Activated naive CD8-positive, alpha-beta T cell treated with anti-CD3 and anti-CD28 coated beads, Interleukin-2, amount 50 U/mL, for 24 hours (primary cell): ENCODE results near the gene TPRG1L.
"Not testable (repeated sequence)": the region's sequence is repeated elsewhere in the genome, so short reads cannot be mapped to it uniquely, and the experiment has no call there.

Experiments
- ATAC-seq: fragments of 150-1000 bp; cut with Tn5 transposase; one replicate; pipeline ENCODE4 v1.10.0; 2021
- DNase-seq: peaks from one replicate; pipeline ENCODE4 v3.0.0; 2021
- H3K27ac Mint-ChIP-seq: one replicate; pipeline ENCODE4 v1.8.0; 2021; ENCODE audit warnings: mild to moderate bottlenecking, mixed read lengths
- H3K27me3 Mint-ChIP-seq: one replicate; pipeline ENCODE4 v1.8.0; 2021; ENCODE audit warnings: mixed read lengths
- H3K36me3 Mint-ChIP-seq: one replicate; pipeline ENCODE4 v1.8.0; 2021; ENCODE audit warnings: low read depth, mixed read lengths
- H3K4me1 Mint-ChIP-seq: one replicate; pipeline ENCODE4 v1.8.0; 2021; ENCODE audit warnings: mixed read lengths
- H3K4me3 Mint-ChIP-seq: one replicate; pipeline ENCODE4 v1.8.0; 2021; ENCODE audit warnings: mild to moderate bottlenecking, moderate library complexity, mixed read lengths
- H3K9me3 Mint-ChIP-seq: one replicate; pipeline ENCODE4 v1.8.0; 2021; ENCODE audit warnings: mixed read lengths

The TPRG1L gene

GRCh38 chr1:3610527-3611169, 14.2 kb upstream of the TPRG1L start:
- Mint-ChIP-seq H3K36me3 (no peaks in the 10 kb centered on the region), H3K27ac (no peak overlapping the region)

GRCh38 chr1:3611170-3612019, 13.4 kb upstream of the TPRG1L start, which contains the start of gene MEGF6:
Gene MEGF6, minus strand, starts transcription at chr1:3611508. Its CDS starts 240 bp downstream, at chr1:3611268.
- ATAC-seq (peak; percentile 71), DNase-seq (peak; percentile 65)

More at GRCh38 chr1:3610527-3611169, 14.2 kb upstream of the TPRG1L start:
- Mint-ChIP-seq H3K9me3 (no peaks in the 10 kb centered on the region), H3K4me1 (peaks cover 4% of the 10 kb centered on the region), H3K4me3 (no peak overlapping the region), H3K27me3 (peaks cover 13% of the 10 kb centered on the region)
- DNase-seq (no peak), ATAC-seq (peak; percentile 6)

GRCh38 chr1:3612123-3612522, 12.7 kb upstream of the TPRG1L start:
- DNase-seq (no peak), ATAC-seq (no peak)
- peak overlapping the region; percentile 50 for H3K4me3 Mint-ChIP-seq
- H3K9me3 Mint-ChIP-seq, result no peaks in the 10 kb centered on the region
- H3K27ac Mint-ChIP-seq, result no peak overlapping the region
- H3K36me3 Mint-ChIP-seq, result no peaks in the 10 kb centered on the region
- peaks cover 4% of the 10 kb centered on the region for H3K4me1 Mint-ChIP-seq
- H3K27me3 Mint-ChIP-seq, result peaks cover 13% of the 10 kb centered on the region

More at GRCh38 chr1:3611170-3612019, 13.4 kb upstream of the TPRG1L start, which contains the start of gene MEGF6:
- Mint-ChIP-seq H3K27ac (no peak within 1 kb of the TSS), H3K9me3 (no peaks in the 10 kb centered on the region), H3K36me3 (no peaks in the 10 kb centered on the region), H3K27me3 (peaks cover 13% of the 10 kb centered on the region), H3K4me1 (peaks cover 4% of the 10 kb centered on the region), H3K4me3 (peak within 1 kb of the TSS; percentile 50)

- peaks cover 10% of the 10 kb centered on the region for H3K27me3 Mint-ChIP-seq
- ATAC-seq (no peak), DNase-seq (peak; percentile 36)
- no peak overlapping the region for H3K4me3 Mint-ChIP-seq
- H3K9me3 Mint-ChIP-seq, result no peaks in the 10 kb centered on the region
- H3K4me1 Mint-ChIP-seq, result peaks cover 13% of the 10 kb centered on the region
- no peaks in the 10 kb centered on the region for H3K36me3 Mint-ChIP-seq
- no peak overlapping the region for H3K27ac Mint-ChIP-seq
Measured at GRCh38 chr1:3614755-3615742, 9.8 kb upstream of the TPRG1L start.

GRCh38 chr1:3616861-3617260, 8.0 kb upstream of the TPRG1L start:
- DNase-seq, result no peak

GRCh38 chr1:3617806-3618345, 6.9 kb upstream of the TPRG1L start:
- Mint-ChIP-seq H3K27ac (no peak overlapping the region), H3K36me3 (no peaks in the 10 kb centered on the region), H3K27me3 (no peaks in the 10 kb centered on the region), H3K4me3 (no peak overlapping the region), H3K4me1 (peaks cover 11% of the 10 kb centered on the region), H3K9me3 (no peaks in the 10 kb centered on the region)
- DNase-seq (no peak), ATAC-seq (no peak)

More at GRCh38 chr1:3616861-3617260, 8.0 kb upstream of the TPRG1L start:
- Mint-ChIP-seq H3K4me1 (peaks cover 10% of the 10 kb centered on the region), H3K27ac (no peak overlapping the region), H3K36me3 (no peaks in the 10 kb centered on the region), H3K4me3 (no peak overlapping the region), H3K27me3 (peaks cover 4% of the 10 kb centered on the region), H3K9me3 (no peaks in the 10 kb centered on the region)
- no peak for ATAC-seq

- Mint-ChIP-seq H3K36me3 (no peaks in the 10 kb centered on the region), H3K4me1 (peaks cover 16% of the 10 kb centered on the region), H3K9me3 (no peaks in the 10 kb centered on the region), H3K4me3 (no peak overlapping the region), H3K27me3 (no peaks in the 10 kb centered on the region), H3K27ac (no peak overlapping the region)
- ATAC-seq (no peak), DNase-seq (no peak)
Measured at GRCh38 chr1:3618531-3618880, 6.3 kb upstream of the TPRG1L start.

- H3K4me1 Mint-ChIP-seq, result peaks cover 21% of the 10 kb centered on the region
- H3K4me3 Mint-ChIP-seq, result peak overlapping the region; percentile 75
- no peaks in the 10 kb centered on the region for H3K36me3 Mint-ChIP-seq
- no peaks in the 10 kb centered on the region for H3K9me3 Mint-ChIP-seq
- H3K27ac Mint-ChIP-seq, result peak overlapping the region; percentile 75
- ATAC-seq, result peak; percentile 69
- peak; percentile 76 for DNase-seq
- H3K27me3 Mint-ChIP-seq, result no peaks in the 10 kb centered on the region
Measured at GRCh38 chr1:3618881-3619671, 5.7 kb upstream of the TPRG1L start.

GRCh38 chr1:3620708-3621107, 4.1 kb upstream of the TPRG1L start:
- no peaks in the 10 kb centered on the region for H3K9me3 Mint-ChIP-seq
- H3K27me3 Mint-ChIP-seq, result no peaks in the 10 kb centered on the region
- DNase-seq (no peak), ATAC-seq (no peak)
- peaks cover 30% of the 10 kb centered on the region for H3K4me1 Mint-ChIP-seq
- peak overlapping the region; percentile 75 for H3K4me3 Mint-ChIP-seq
- no peak overlapping the region for H3K27ac Mint-ChIP-seq
- H3K36me3 Mint-ChIP-seq, result no peaks in the 10 kb centered on the region

GRCh38 chr1:3621151-3621671, 3.6 kb upstream of the TPRG1L start:
- ATAC-seq, H3K36me3 Mint-ChIP-seq, H3K27ac Mint-ChIP-seq, H3K9me3 Mint-ChIP-seq, H3K27me3 Mint-ChIP-seq: not testable (repeated sequence)
- peak; percentile 27 for DNase-seq
- Mint-ChIP-seq H3K4me1 (peaks cover 35% of the 10 kb centered on the region), H3K4me3 (peak overlapping the region; percentile 75)

- not testable (repeated sequence) for H3K27ac Mint-ChIP-seq, H3K4me3 Mint-ChIP-seq, ATAC-seq, H3K27me3 Mint-ChIP-seq, H3K36me3 Mint-ChIP-seq, DNase-seq, H3K9me3 Mint-ChIP-seq
- peaks cover 35% of the 10 kb centered on the region for H3K4me1 Mint-ChIP-seq
Measured at GRCh38 chr1:3622102-3622501, 2.7 kb upstream of the TPRG1L start.

GRCh38 chr1:3623441-3624199, 1.2 kb upstream of the TPRG1L start:
- peak overlapping the region; percentile 89 for H3K4me3 Mint-ChIP-seq
- H3K27me3 Mint-ChIP-seq, result no peaks in the 10 kb centered on the region
- H3K27ac Mint-ChIP-seq, result no peak overlapping the region

More at GRCh38 chr1:3623441-3624199, 1.2 kb upstream of the TPRG1L start:
- ATAC-seq (no peak), DNase-seq (no peak)
- Mint-ChIP-seq H3K36me3 (no peaks in the 10 kb centered on the region), H3K4me1 (peaks cover 35% of the 10 kb centered on the region), H3K9me3 (no peaks in the 10 kb centered on the region)
